GM08714 (cell line): ENCODE measurements around the gene PRKG2.

Experiments
- H3K4me3 ChIP-seq: fragments of 200-500 bp; sonication (Bioruptor generic); 2 replicates; pipeline ENCODE4 v1.5.1; 2014; ENCODE audit warnings: mild to moderate bottlenecking, low read length, inconsistent platforms
- ZNF274 ChIP-seq: IDR thresholded peaks from 2 replicates; pipeline ENCODE4 v1.6.1; 2012; ENCODE audit warnings: mild to moderate bottlenecking, low read depth, low read length

Gene PRKG2

DNA sequence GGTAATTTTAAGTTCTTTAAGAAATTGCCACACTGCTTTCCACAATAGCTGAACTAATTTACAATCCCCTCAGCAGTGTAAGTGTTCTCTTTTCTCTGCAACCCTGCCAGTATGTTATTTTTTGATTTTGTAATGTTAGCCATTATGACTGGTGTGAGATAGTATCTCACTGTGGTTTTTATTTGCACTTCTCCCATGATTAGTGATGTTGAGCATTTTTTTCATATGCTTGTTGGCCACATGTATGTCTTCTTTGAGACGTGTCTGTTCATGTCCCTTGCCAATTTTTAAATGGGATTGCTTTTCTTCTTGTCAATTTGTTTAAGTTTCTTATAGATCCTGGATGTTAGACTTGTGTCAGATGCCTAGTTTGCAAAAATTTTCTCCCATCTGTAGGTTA is 98.5 kb downstream of the PRKG2 start:
- no peak for TF ChIP-seq ZNF274
- no peak overlapping the region for H3K4me3 ChIP-seq

DNA sequence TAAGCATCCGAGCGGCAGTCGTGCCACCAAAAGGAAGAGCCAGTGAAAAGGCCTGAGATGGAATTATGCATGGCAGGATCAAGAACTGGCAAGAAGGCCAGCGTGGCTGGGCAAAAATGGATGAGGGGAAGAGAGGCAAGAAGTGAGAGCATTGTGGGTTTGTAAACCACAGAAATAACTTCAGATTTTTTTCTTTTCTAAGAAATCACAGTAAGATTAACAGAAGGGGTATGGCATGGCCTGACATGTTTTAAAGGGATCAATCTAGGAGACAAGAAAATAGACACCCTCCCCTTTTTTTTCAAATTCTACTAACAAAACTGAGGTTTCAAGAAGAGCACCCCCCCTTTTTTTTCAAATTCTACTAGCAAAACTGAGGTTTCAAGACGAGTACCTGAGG is 102.0 kb downstream of the PRKG2 start:
- no peak for TF ChIP-seq ZNF274
- H3K4me3 ChIP-seq: no peak overlapping the region

DNA sequence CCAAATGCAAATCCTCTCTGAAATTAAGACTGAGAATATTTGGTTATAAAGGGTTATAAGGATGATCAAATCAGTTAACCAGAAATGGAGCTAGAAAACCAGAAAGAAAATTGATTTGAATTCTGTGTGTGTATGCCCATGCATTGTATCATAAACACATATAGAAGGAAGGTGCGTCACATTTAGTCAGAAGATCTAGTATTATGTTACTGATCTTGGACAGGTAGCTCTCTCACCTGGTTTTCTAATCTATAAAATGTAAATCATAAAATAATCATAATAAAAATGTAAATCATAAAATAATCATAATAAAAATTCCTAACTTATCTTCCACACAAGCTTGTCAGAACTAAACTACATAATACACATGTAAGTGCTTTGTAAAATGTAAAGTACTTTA is 105.7 kb downstream of the PRKG2 start:
- H3K4me3 ChIP-seq: no peak overlapping the region
- TF ChIP-seq ZNF274: no peak

GRCh38 chr4:81106150-81106549 is 108.9 kb downstream of the PRKG2 start:
- no peak overlapping the region for H3K4me3 ChIP-seq
- no peak for TF ChIP-seq ZNF274

DNA sequence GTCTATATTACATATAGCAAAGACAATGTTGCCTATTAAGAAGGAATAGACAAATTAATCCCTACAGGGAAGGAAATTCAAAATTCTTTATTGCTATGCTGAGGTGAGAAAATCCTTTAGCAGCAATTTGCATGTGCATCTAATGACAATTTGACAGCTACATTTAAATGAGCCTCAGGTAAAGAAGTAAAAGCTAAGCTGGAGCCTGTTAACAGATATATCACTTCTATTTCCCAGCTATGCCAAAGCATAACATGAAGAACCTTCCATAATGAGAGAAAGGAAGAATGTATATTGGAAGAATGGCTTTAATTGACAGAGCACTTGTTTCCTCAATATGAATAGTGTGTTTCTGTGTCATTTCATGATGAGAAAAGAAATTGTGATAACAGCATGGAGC is 112.9 kb downstream of the PRKG2 start:
- no peak for TF ChIP-seq ZNF274

DNA sequence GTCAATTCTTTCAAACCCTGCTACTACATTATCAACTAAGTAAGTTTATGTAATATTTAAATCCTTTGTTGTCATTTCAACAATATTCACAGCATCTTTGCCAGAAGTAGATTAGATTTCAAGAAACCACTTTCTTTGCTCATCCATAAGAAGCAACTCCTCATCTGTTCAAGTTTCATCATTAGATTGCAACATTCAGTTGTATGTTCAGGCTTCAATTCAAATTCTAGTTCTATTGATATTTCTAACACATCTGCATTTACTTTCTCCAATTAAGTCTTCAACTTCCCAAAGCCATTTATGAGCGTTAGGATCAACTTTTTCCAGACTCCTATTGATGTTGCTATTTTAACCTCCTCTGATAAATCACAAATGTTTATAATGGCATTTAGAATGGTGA is 118.5 kb downstream of the PRKG2 start:
- no peak for TF ChIP-seq ZNF274
- no peak overlapping the region for H3K4me3 ChIP-seq

More for the DNA sequence above, 112.9 kb downstream of the PRKG2 start:
- H3K4me3 ChIP-seq: no peak overlapping the region

GRCh38 chr4:81095389-81095788 is 119.6 kb downstream of the PRKG2 start:
- no peak overlapping the region for H3K4me3 ChIP-seq
- TF ChIP-seq ZNF274: no peak

- TF ChIP-seq ZNF274: no peak
- no peak overlapping the region for H3K4me3 ChIP-seq
Observed at GRCh38 chr4:81093720-81094401, 121.2 kb downstream of the PRKG2 start.

GRCh38 chr4:81085979-81086378 is 129.0 kb downstream of the PRKG2 start:
- no peak overlapping the region for H3K4me3 ChIP-seq
- no peak for TF ChIP-seq ZNF274

- TF ChIP-seq ZNF274: no peak
- H3K4me3 ChIP-seq: no peak overlapping the region
Observed at GRCh38 chr4:81085291-81085690, 129.7 kb downstream of the PRKG2 start.

DNA sequence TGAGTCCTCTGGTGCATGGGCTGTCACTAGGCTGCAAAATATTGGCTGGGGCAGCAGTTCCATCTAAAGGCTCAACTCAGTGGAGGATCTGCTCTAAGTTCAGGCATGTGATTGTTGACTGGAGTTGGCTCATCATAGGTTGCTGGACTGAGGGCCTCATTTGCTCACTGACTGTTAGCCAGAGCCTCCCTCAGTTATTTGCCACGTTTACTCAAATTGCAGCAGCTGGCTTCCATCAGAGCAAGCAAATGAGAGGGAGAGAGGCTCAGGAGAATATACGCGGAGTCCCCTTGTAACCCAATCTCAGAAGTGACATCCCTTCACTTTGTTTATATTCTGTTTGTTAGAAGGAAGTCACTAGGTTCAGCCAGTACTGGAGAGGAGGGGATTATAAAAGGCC is 130.4 kb downstream of the PRKG2 start:
- H3K4me3 ChIP-seq: no peak overlapping the region
- TF ChIP-seq ZNF274: no peak

DNA sequence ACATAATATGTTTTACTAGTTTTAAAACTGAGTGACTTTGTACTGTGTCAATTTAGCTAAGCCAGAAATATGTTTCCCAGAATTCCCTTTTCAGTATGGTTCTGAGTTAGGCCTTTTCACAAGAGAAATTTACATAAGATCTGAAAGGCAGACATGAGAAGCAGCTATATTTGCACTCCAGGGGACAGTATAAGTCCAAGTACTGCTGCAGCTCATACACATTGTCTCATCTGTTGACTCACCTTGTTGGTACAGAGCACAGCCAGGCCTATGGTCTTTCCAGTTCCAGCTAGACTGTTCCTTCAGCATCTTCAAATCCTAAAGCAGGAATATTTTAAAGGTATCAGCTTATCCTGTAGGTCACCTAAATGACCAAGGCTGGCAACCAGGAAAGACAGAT is 131.0 kb downstream of the PRKG2 start:
- no peak overlapping the region for H3K4me3 ChIP-seq
- TF ChIP-seq ZNF274: no peak

DNA sequence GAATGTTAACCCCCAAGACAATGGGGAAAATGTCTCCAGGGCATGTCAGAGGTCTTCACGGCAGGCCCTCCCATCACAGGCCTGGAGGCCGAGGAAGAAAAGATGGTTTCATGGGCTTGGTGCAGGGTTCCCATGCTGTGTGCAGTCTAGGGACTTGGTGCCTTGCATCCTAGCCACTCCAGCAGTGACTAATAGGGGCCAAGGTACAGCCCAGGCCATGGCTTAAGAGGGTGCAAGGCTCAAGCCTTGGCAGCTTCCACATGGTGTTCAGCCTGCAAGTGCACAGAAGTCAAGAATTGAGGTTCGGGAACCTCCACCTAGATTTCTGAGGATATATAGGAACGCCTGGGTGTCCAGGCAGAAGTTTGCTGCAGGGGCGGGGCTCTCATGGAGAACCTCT is 133.9 kb downstream of the PRKG2 start:
- TF ChIP-seq ZNF274: no peak
- no peak overlapping the region for H3K4me3 ChIP-seq

DNA sequence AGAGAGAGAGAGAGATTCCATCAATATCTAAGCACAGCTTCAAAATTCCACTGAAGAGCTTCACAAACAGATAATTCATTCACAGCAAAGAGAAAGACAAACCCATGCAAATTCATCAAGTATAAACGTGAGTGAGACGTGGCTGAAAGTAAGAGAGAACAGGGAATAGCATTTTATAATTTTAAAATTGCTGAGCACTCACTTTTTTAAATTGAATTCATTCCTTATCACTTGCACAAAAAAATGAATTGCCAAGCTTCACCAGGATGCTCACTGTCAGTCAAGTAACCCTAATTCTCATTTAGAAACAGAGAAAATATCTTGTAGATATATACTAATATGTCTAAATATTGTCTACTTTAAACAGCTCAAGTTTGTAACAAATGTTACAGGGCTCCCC is 144.0 kb downstream of the PRKG2 start:
- TF ChIP-seq ZNF274: no peak
- H3K4me3 ChIP-seq: no peak overlapping the region

DNA sequence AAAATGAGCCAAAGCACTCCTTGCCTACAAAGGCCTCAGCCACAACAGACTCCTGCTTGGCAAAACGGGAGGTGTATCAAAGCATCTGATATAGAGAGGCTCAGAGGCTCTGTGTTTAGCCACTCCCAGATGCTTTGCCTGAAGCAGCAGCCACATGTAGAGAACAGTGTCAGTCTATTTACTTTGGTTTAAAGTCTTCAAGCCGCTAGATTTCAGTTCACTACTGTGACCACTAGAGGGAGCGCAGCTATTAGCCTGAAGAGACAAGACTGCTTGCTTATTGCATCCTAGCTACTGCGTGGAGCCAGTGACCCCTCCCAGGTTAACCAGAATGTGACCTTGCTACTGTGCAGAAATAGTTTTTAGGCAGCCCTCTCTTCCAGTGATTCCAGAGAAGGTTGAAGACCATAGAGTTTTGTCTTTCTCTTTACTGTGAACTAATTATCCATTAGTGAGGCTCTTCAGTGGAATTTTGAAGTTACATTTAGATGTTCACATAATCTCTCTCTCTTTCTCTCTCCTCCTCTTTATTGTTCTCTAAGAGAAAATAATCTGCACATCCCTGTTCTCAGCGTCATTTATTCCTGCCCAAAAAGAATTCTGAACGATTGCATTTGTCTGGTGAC is 145.2 kb downstream of the PRKG2 start:
- TF ChIP-seq ZNF274: no peak
- H3K4me3 ChIP-seq: no peak overlapping the region

- H3K4me3 ChIP-seq: no peak overlapping the region
- no peak for TF ChIP-seq ZNF274
Observed at GRCh38 chr4:81065446-81065845, 149.6 kb downstream of the PRKG2 start.
